T-cell (primary cell): Measurements from ENCODE around the gene AAK1. TPM values are rescaled to one million over a fixed set of nuclear protein-coding genes. Genes with fewer than 3 reads are reported as not detected.

Source experiments
- ATAC-seq, 4 experiments: fragments of 200-7000 bp in 3 of 4; fragments of 150-1000 bp in 1 of 4; cut with Tn5 transposase; replicated peaks in 1 of 4; 1 replicate in 3 of 4; 2 replicates in 1 of 4; pipeline ENCODE4 v1.10.0; 2021; ENCODE audit warnings: moderate library complexity in 3 of 4, mild to moderate bottlenecking in 2 of 4, moderate number of reproducible peaks in 1 of 4
- CTCF ChIA-PET, 2 donors: fragments of 300-600 bp; sonication (Branson Sonifier 250); formaldehyde crosslinking; loops; one replicate each; lab custom pipeline; 2022; ENCODE audit warnings: antibody characterized with exemption in 2 of 2; lab: Charles Lee
- POLR2A ChIA-PET, 2 donors: fragments of 300-600 bp; sonication (Branson Sonifier 250); formaldehyde crosslinking; loops; one replicate each; lab custom pipeline; 2022; ENCODE audit warnings: antibody characterized with exemption in 2 of 2; lab: Charles Lee
- DNase-seq, 35 experiments: peaks; one replicate each; pipeline versions ENCODE4 v3.0.0 to v3.0.0-alpha.2; 2013 to 2023
- H3K27ac ChIP-seq: one replicate; pipeline ENCODE4 v1.5.1; 2013; ENCODE audit warnings: low read length
- H3K27me3 ChIP-seq, 2 experiments: replicated peaks in 1 of 2; 1 replicate in 1 of 2; 2 replicates in 1 of 2; pipeline versions ENCODE4 v1.6.1 to v1.7.0; 2013; ENCODE audit warnings: low read length in 1 of 2, mixed read lengths in 1 of 2; ENCODE audit not compliant: control insufficient read depth in 2 of 2, insufficient read depth in 2 of 2; ENCODE audit errors: extremely low read depth in 1 of 2
- H3K36me3 ChIP-seq, 2 donors: 1 replicate in 1 of 2; 2 replicates in 1 of 2; pipeline versions ENCODE4 v1.6.1 to v1.7.0; 2013; ENCODE audit warnings: low read length in 1 of 2; ENCODE audit not compliant: control insufficient read depth in 2 of 2, insufficient read depth in 1 of 2; ENCODE audit errors: extremely low read depth in 1 of 2
- H3K4me1 ChIP-seq, 2 experiments: 1 replicate in 1 of 2; 2 replicates in 1 of 2; pipeline versions ENCODE4 v1.6.1 to v1.7.0; 2013; ENCODE audit warnings: low read length in 2 of 2, mixed read lengths in 1 of 2; ENCODE audit not compliant: insufficient read depth in 2 of 2, control insufficient read depth in 1 of 2; ENCODE audit errors: extremely low read depth in 1 of 2
- H3K4me3 ChIP-seq, 2 donors: 1 replicate in 1 of 2; 2 replicates in 1 of 2; pipeline versions ENCODE4 v1.5.1 to v1.7.0; 2013; ENCODE audit warnings: mild to moderate bottlenecking in 2 of 2, low read length in 1 of 2, moderate library complexity in 1 of 2; ENCODE audit not compliant: control insufficient read depth in 1 of 2; ENCODE audit errors: extremely low read depth in 1 of 2
- H3K9me3 ChIP-seq: 2 replicates; pipeline ENCODE4 v1.7.0; 2013
- H3K27ac Mint-ChIP-seq, 2 donors: one replicate each; pipeline ENCODE4 v1.8.0; 2020 to 2021; ENCODE audit warnings: mild to moderate bottlenecking in 2 of 2, mixed read lengths in 2 of 2
- H3K27me3 Mint-ChIP-seq, 2 donors: one replicate each; pipeline ENCODE4 v1.8.0; 2021 to 2022; ENCODE audit warnings: mixed read lengths in 2 of 2
- H3K36me3 Mint-ChIP-seq: one replicate; pipeline ENCODE4 v1.8.0; 2021; ENCODE audit warnings: mixed read lengths
- H3K4me1 Mint-ChIP-seq, 3 donors: one replicate each; pipeline ENCODE4 v1.8.0; 2020 to 2022; ENCODE audit warnings: mixed read lengths in 3 of 3, mild to moderate bottlenecking in 1 of 3
- H3K4me3 Mint-ChIP-seq, 3 donors: one replicate each; pipeline ENCODE4 v1.8.0; 2020 to 2022; ENCODE audit warnings: mild to moderate bottlenecking in 3 of 3, mixed read lengths in 3 of 3, moderate library complexity in 3 of 3
- H3K9me3 Mint-ChIP-seq, 3 donors: one replicate each; pipeline ENCODE4 v1.8.0; 2020 to 2022; ENCODE audit warnings: mixed read lengths in 3 of 3
- WGBS: methylation state at CpG from one replicate; pipeline ENCODE4 v1.1.5; 2013; ENCODE audit warnings: missing lambda C conversion rate; ENCODE audit not compliant: insufficient coverage; 5-methylcytosine and 5-hydroxymethylcytosine counted together
- total RNA-seq, 35 experiments: library from RNA in 6 of 35; stranded (reverse) in 6 of 35; fragments of 120-200 nt in 1 of 35; gene quantifications; one replicate each; pipeline versions ENCODE4 v1.2.1 to v1.2.4 and lab custom pipeline; 2013 to 2026

AAK1 gene
- total RNA-seq, 5 donors from 2014 or later (not counting 1 experiment from before 2014, with no cell fraction given) = 170 to 283 (median 177) TPM

DNA sequence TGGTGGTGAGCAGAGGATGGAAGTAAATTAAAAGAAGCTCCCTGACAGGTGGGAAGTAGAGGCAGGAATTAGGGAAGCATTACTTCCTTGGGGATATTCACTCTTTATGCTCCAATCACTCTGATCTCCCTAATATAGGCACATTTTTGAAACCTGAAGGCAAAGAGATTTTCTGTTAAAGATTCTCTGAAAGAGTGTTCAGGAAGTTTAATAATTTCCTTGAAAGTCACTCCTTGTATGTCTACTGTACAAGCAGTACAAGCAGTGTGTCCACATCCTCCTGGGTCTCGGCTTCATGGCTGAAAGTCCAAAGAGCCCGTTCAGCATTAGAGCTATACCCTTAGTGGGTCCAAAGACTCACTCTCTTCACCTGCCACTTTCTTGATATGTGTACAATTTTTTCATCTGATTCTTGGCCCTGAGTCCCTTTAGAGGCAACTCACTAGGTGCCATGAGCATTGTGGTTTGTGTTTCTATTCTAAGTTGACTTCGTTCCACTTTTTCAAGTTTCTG is 60.2 kb downstream of the AAK1 start:
- no peak overlapping the region for H3K4me3 ChIP-seq
- no peak for ATAC-seq
- 83% methylated on average over 1 of the region's 3 CpGs for WGBS
- H3K27me3 Mint-ChIP-seq = no peaks in the 10 kb centered on the region
- peak overlapping the region; percentile 82 to 89 for H3K27ac Mint-ChIP-seq
- ChIA-PET CTCF (interaction anchor here in 1 of 2 donors (1.1 to 2.6 kb wide), 5 partner anchors 13 to 233 kb away, joined by 3 to 19 read pairs (median 7); no protein-coding TSS in a partner anchor), POLR2A (interaction anchor here (0.6 to 0.7 kb wide), 4 partner anchors 18 to 1086 kb away, joined by 3 to 4 read pairs (median 3); no protein-coding TSS in a partner anchor)
- peak overlapping the region; percentile 38 to 72 (median 55) for H3K4me3 Mint-ChIP-seq
- H3K36me3 Mint-ChIP-seq = peaks cover 7% of the 10 kb centered on the region
- peaks cover 26 to 71% of the 10 kb centered on the region in 2 experiments for H3K4me1 ChIP-seq
- peak overlapping the region; percentile 2 for H3K27ac ChIP-seq
- peaks cover 0 to 19% of the 10 kb centered on the region in 2 donors for H3K36me3 ChIP-seq
- peaks cover 89 to 98% (median 90%) of the 10 kb centered on the region in 3 donors for H3K4me1 Mint-ChIP-seq
- H3K9me3 Mint-ChIP-seq = no peaks in the 10 kb centered on the region
- H3K27me3 ChIP-seq = no peaks in the 10 kb centered on the region
- H3K9me3 ChIP-seq = no peaks in the 10 kb centered on the region
- DNase-seq = no peak

DNA sequence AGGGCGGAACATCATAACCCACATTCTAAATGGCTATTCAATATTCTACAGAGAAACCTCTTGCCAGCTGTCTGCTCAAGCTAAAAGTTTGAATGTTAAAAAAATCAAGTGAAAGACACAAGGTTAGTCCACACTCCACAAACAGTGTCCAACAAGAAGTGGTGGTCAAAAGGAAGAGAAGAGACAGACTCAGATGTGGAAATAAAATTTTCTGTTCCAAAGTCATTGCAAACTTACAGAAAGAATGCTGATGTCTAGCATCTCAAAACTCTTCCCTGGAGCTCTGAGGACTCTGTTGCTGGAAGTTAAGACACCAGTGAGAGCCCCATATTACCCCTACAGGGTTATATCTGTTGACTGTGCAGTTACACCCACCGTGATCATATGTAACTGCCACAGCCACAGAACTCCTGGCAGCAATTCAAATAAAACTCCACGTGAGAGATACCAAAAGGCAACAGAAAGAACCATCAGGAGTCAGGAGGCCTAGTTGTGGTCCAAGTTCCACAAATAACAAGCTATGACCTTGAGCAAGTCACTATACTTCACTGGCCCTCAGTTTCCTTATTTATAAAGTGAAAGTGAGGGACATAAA is 60.9 kb downstream of the AAK1 start:
- H3K27ac Mint-ChIP-seq = peak overlapping the region; percentile 82 to 89

DNA sequence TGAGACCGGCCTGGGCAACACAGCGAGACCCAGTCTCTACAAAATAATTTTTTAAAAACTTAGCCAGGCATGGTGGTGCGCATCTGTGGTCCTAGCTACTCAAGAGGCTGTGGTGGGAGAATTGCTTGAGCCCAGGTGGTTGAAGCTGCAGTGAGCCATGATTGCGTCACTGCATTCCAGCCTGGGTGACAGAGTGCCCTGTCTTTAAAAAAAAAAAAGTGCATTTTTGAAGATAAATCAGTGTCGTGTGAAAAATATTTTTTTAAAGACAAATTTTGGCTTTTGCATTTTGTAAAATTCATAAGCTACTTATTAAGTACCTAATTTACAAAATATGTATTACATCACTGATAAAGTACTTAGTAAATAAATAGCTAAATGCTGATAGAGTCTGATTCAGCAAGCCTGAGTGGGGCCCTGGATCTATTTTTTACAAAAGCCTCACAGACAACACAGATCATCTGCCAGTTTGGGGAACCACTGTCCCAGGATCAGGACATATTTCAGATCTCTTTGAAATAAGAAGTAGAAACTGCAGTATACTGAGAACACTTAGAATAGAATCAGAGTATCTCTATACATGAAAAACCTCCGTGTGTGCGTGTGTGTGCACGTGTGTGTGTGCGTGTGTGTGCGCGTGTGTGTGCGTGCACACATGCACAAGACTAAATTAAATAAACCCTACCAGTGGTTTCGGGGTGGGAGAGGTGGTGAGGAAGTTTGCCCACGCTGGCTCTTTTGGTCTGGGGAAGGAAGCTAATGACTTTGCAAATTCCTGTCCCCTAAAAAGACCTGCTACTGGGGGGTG is 61.6 kb downstream of the AAK1 start:
- peaks cover 0 to 13% of the 10 kb centered on the region in 2 donors for H3K36me3 ChIP-seq
- ATAC-seq (peak in 3 of 4 experiments; percentile 30 to 46 (median 35)), DNase-seq (peak in 5 of 35 experiments; percentile 4 to 37 (median 21))
- Mint-ChIP-seq H3K4me1 (peaks cover 93 to 98% (median 93%) of the 10 kb centered on the region in 3 donors), H3K27ac (peak overlapping the region; percentile 82 to 89), H3K36me3 (peaks cover 7% of the 10 kb centered on the region), H3K9me3 (no peaks in the 10 kb centered on the region), H3K27me3 (no peaks in the 10 kb centered on the region), H3K4me3 (peak overlapping the region; percentile 38 to 72 (median 55))
- no peak overlapping the region for H3K4me3 ChIP-seq
- POLR2A ChIA-PET = interaction anchor here (0.6 to 0.7 kb wide), 4 partner anchors 25 to 70 kb away, joined by 3 to 9 read pairs (median 4); no protein-coding TSS in a partner anchor
- no peak overlapping the region for H3K27ac ChIP-seq
- H3K9me3 ChIP-seq = no peaks in the 10 kb centered on the region
- no peaks in the 10 kb centered on the region for H3K27me3 ChIP-seq
- peaks cover 32 to 79% of the 10 kb centered on the region in 2 experiments for H3K4me1 ChIP-seq
- CTCF ChIA-PET = interaction anchor here (0.5 to 2.6 kb wide), 11 partner anchors 9 to 1791 kb away, joined by 3 to 19 read pairs (median 3); no protein-coding TSS in a partner anchor
- WGBS = 86% methylated on average over 1 of the region's 14 CpGs

More for the DNA sequence above, 60.9 kb downstream of the AAK1 start:
- ATAC-seq = peak; percentile 57 to 75 (median 70)
- Histone ChIP-seq H3K4me3 (no peak overlapping the region), H3K27ac (peak overlapping the region; percentile 2), H3K36me3 (peaks cover 0 to 15% of the 10 kb centered on the region in 2 donors), H3K9me3 (no peaks in the 10 kb centered on the region), H3K4me1 (peaks cover 32 to 74% of the 10 kb centered on the region in 2 experiments), H3K27me3 (no peaks in the 10 kb centered on the region)
- Mint-ChIP-seq H3K9me3 (no peaks in the 10 kb centered on the region), H3K4me1 (peaks cover 90 to 98% (median 90%) of the 10 kb centered on the region in 3 donors), H3K27me3 (no peaks in the 10 kb centered on the region), H3K36me3 (peaks cover 7% of the 10 kb centered on the region), H3K4me3 (peak overlapping the region; percentile 38 to 72 (median 55))
- POLR2A ChIA-PET = interaction anchor here (0.6 to 0.7 kb wide), 4 partner anchors 25 to 69 kb away, joined by 3 to 9 read pairs (median 4); no protein-coding TSS in a partner anchor
- CTCF ChIA-PET = interaction anchor here (0.6 to 2.6 kb wide), 8 partner anchors 13 to 234 kb away, joined by 3 to 19 read pairs (median 4); no protein-coding TSS in a partner anchor
- peak in 16 of 35 experiments; percentile 7 to 52 (median 22) for DNase-seq
- WGBS = 0% methylated on average over 2 of the region's 3 CpGs

DNA sequence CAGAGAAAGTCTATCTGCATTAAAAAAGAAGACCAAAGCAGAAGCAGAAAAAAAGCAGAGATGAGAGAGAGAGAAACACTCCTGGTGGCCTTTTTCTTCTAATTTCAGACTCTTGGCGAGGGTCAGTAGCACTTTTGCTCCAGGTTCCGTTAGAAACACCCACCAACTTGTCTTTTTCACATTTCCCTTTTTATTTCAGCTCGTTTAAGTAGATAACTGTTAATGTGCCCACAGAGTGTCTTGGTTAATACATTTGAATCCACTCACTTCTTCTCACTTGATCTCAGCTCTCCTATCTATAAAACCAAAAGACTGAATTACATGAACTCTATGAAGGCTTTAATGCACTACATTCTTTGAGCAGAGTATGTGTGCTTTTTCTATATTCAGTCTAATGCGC is 63.1 kb downstream of the AAK1 start:
- Histone ChIP-seq H3K9me3 (no peaks in the 10 kb centered on the region), H3K27ac (no peak overlapping the region), H3K4me1 (peaks cover 26 to 71% of the 10 kb centered on the region in 2 experiments), H3K27me3 (no peaks in the 10 kb centered on the region), H3K4me3 (no peak overlapping the region), H3K36me3 (peaks cover 0 to 12% of the 10 kb centered on the region in 2 donors)
- Mint-ChIP-seq H3K27me3 (no peaks in the 10 kb centered on the region), H3K36me3 (peaks cover 7% of the 10 kb centered on the region), H3K9me3 (no peaks in the 10 kb centered on the region), H3K4me1 (peaks cover 91 to 97% (median 92%) of the 10 kb centered on the region in 3 donors), H3K4me3 (no peak overlapping the region), H3K27ac (peak overlapping the region; percentile 79 to 81)
- POLR2A ChIA-PET = interaction anchor here in 1 of 2 donors (0.9 kb wide), 1 partner anchor 10 kb away, joined by 3 read pairs; no protein-coding TSS in a partner anchor
- WGBS = no CpG with 5 or more reads among the region's 4 CpGs
- CTCF ChIA-PET = interaction anchor here in 1 of 2 donors (1.4 kb wide), 2 partner anchors 13 to 15 kb away, joined by 3 to 6 read pairs; no protein-coding TSS in a partner anchor
- ATAC-seq (no peak), DNase-seq (no peak)

DNA sequence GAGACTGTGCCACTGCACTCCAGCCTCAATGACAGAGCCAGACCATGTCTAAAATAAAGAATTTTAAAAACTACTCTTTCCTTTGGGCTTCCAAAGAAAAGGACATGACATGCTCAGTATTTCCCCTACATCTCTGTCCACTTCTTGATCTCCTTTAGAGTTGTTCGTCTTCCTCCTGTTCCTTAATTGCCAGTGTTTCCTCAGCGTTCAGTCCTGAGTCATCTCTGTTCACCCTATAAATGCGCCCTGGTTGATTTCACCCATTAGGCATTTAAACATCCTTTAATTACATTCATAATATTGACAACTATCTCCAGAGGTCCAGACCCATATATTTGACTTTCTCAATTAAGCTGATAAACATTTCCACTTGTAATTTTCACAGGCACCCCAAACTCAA is 64.0 kb downstream of the AAK1 start:
- Histone ChIP-seq H3K27ac (peak overlapping the region; percentile 38), H3K4me1 (peaks cover 24 to 65% of the 10 kb centered on the region in 2 experiments), H3K36me3 (peaks cover 0 to 12% of the 10 kb centered on the region in 2 donors), H3K4me3 (no peak overlapping the region), H3K27me3 (no peaks in the 10 kb centered on the region), H3K9me3 (no peaks in the 10 kb centered on the region)
- no peak for ATAC-seq
- H3K27ac Mint-ChIP-seq = peak overlapping the region; percentile 79 to 81
- no peak for DNase-seq
- WGBS = 89% methylated on average over 3 of the region's 3 CpGs
- H3K9me3 Mint-ChIP-seq = no peaks in the 10 kb centered on the region
- no peaks in the 10 kb centered on the region for H3K27me3 Mint-ChIP-seq
- CTCF ChIA-PET = no interaction called here
- H3K4me3 Mint-ChIP-seq = peak overlapping the region in 1 of 3 donors; percentile 43
- POLR2A ChIA-PET = no interaction called here
- H3K4me1 Mint-ChIP-seq = peaks cover 89 to 93% (median 92%) of the 10 kb centered on the region in 3 donors
- H3K36me3 Mint-ChIP-seq = peaks cover 7% of the 10 kb centered on the region
